T follicular helper cell (primary cell): ENCODE results near the gene SLC30A2.

ENCODE experiments used
- DNase-seq: peaks from one replicate; pipeline ENCODE4 v3.0.0-alpha.2; 2020; ENCODE audit warnings: low read depth

The SLC30A2 gene

GRCh38 chr1:26021647-26022403 lies 24.1 kb downstream of the SLC30A2 start, which contains the start of gene EXTL1:
Gene EXTL1, plus strand, starts transcription at chr1:26021775. Its CDS starts 872 bp downstream, at chr1:26022647.
- DNase-seq = no peak

DNA sequence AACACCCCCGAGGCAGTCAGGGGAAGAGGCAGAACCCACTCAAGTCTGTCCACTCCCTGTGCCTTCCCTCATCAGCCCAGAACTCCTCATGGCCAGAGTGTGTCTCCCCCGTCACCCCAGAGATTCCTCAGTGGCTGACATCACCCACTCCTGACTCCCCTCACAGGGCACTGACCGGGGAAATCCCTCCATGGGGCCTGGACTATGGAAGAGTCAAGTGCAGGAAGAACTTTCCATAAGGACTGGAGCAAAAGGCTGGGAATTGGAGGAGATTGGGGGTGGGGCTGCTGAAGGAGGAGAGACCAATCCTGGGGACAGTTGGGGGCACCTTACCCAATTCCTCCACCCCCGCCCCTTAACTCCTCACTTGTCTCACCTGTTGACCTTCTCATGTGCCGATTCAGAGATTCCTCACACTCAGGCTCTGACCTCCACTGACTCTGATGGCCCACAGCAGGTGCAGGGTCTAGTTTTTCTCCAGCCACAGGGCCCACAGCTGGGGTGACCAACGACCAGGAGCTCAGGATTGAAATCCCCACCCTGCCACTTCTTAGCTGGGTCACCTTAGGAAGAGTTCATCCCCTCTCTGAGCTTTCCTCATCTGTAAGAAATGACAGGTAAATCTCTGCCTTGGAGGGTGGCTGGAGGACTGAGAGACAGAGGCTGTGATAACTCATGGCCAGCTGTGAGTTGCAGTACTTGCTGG lies 24.8 kb downstream of the SLC30A2 start:
- no peak for DNase-seq

DNA sequence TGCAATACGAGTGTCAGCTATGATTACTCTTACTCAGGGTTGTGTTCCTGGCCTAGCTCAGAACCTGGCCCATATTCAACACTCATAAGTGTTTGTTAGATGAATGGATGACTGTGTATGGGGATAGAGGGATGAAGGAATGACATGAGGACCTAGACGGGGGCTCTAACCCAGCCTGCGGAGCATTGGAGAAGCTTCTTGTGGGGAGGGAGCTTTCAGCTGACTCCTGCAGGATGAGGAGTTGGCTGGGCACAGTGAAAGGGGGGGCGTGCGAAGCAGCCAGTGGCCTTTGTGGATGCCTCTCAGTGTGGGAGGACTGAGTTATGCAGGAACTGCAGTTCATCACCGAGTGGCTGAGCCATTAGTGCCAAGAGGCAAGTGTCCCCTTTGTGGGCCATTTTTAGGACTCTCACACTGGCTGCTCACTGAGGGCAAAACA lies 25.6 kb downstream of the SLC30A2 start:
- DNase-seq = no peak

DNA sequence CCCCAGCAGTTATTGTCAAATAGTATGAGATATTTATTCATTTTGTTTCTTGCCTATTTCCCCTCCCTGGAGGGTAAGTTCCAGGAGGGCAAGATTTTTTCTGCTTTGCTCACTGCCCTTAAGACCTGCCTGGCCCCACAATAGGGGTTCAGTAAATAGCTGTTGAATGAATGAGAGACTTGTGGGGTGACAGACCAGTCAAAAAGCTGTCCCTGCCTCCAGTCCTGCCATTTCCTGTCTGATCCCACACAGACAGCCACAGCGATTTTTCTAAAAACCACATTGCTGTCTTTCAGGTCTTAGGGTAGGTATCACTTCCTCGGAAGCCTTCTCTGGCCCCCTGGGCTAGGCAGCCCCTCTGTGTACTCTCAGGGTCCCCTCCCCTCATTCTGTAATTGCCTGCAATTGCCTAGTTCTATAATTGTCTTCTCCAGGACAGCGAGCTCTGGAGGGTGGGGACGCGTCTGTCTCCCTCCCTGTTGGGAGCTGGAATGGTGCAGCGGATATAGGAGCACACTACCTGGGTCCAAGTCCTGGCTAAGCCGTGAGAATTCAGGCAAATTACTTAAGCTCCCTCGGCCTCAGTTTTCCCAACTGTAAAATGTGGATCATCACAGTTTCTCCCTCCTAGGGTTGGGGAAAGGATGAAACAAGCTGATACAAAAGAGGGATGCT lies 26.1 kb downstream of the SLC30A2 start:
- no peak for DNase-seq

- DNase-seq = no peak
Measured at GRCh38 chr1:26017606-26018005, 28.3 kb downstream of the SLC30A2 start.

- no peak for DNase-seq
Measured at GRCh38 chr1:26016953-26017545, 28.9 kb downstream of the SLC30A2 start.

DNA sequence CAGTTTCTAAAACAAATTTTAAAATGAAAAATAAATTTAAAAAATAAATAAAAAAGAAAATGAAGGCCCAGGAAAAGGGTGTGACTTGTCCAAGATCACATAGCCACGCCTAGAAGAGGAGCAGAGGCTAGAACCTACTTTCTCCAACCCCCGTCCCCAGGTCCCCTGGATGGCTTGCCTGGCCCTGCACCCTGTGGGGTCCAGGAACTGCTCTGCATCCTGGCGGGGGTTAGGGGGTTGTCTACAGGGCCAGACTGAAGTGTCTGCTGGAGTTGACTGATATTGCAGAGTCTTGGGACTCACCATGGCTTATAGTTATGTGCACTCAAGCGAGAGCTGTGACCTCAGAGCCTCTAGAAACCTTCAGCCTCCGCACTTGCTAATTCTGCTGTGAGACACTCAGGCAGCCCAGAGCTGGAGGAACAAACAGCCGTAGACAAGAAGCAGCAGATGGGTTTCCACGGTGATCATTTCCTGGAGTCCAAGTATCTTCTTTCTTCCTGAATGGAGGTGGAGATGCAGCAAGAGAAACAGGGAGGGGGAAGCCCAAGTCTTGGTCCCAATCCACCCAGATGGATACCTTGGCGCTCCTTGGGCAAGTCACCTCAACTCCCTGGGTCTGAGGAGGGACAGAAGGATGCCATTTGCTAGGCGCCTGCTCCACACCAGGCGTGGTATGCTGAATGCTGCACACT lies 29.5 kb downstream of the SLC30A2 start:
- DNase-seq = no peak

- no peak for DNase-seq
Measured at GRCh38 chr1:26015358-26015757, 30.6 kb downstream of the SLC30A2 start.

DNA sequence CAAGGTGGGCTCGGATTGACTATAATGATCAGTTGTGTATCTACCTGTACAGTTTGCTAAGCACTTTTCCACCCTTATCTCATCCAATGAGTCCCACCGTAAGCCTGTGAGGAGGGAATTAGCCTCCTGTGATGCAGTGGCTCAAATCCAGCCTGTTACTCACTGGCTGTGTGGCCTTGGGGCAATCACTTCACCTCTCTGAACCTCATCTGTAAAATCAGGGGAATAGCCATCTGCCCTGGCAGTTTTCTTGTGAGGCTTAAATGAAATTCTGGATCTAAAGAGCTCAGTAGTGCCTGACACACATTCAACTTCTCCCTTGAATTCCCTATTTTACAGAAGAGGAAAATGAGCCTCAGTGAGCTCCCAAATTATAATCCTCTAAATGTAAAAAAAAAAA lies 31.7 kb downstream of the SLC30A2 start:
- no peak for DNase-seq

DNA sequence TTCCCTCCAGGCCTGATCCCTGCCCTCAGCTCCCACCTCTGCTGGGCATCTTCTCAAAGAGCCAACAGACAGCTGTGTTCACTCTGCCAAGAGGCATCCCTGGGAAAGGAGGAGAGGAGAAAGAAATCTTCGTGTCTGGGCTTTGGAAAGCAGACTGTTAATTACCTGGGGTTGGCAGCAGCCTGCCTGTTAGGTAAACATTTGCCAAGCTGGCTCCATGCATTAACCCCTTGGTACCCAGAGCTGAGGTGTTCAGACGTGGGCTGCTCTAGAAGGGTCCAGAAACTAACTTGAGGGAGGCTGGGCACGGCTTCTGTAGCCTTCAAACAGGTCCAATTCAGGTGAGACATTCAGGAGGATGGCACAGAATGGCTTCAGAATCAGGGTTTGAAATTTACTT lies 33.1 kb downstream of the SLC30A2 start:
- DNase-seq = no peak

GRCh38 chr1:26010825-26011224 lies 35.1 kb downstream of the SLC30A2 start:
- no peak for DNase-seq

- no peak for DNase-seq
Measured at GRCh38 chr1:26009796-26010447, 36.0 kb downstream of the SLC30A2 start.

DNA sequence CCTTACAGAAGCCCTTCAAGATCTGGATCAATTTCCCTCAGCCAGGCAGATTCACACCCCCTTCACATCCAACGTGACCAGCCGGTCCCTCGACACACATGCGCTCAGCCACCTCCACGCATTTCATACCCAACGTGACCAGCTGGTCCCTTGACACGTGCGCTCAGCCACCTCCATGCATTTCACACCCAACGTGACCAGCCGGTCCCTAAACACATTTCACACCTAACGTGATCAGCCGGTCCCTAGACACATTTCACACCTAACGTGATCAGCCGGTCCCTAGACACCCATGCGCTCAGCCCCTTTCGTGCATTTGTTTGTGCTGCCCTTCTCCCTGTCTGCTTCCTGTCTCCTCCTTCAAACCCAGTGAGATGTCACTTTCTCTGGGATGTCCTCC lies 39.2 kb downstream of the SLC30A2 start:
- DNase-seq = no peak

- DNase-seq = no peak
Measured at GRCh38 chr1:26005434-26006105, 40.3 kb downstream of the SLC30A2 start.

DNA sequence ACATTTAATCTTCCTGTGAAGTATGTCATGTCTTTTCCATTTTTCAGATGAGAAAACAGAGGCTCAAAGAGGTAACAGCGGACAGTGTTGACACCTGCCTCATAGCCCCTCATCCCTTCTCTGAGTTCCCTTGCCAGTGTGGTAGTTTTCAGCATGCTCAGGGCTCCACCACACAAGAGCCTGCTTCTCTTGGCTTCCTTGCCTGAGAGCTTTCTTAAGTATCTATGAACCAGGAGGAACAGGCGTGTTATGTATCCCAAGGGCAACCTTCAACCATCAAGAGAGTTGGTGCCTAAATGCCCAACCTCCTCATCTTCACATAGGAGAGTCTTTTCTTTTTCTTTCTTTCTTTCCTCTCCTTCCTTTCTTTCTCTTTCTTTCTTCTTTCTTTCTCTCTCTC lies 42.2 kb downstream of the SLC30A2 start:
- DNase-seq = no peak

DNA sequence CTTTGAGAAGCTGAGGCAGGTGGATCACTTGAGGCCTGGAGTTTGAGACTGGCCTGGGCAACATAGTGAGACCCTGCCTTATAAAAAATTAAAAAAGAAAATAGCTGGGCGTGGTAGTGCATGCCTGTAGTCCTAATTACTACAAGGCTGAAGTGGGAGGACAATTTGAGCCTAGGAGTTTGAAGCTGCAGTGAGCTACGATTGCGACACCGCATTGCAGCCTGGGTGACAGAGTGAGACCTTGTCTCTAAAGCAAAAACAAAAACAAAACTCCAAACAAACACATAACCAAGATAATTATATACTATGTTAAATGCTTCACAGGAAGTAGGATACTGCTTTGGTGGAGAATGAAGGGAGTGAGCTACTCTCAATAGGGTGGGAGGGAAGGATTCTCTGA lies 42.7 kb downstream of the SLC30A2 start:
- DNase-seq = no peak

DNA sequence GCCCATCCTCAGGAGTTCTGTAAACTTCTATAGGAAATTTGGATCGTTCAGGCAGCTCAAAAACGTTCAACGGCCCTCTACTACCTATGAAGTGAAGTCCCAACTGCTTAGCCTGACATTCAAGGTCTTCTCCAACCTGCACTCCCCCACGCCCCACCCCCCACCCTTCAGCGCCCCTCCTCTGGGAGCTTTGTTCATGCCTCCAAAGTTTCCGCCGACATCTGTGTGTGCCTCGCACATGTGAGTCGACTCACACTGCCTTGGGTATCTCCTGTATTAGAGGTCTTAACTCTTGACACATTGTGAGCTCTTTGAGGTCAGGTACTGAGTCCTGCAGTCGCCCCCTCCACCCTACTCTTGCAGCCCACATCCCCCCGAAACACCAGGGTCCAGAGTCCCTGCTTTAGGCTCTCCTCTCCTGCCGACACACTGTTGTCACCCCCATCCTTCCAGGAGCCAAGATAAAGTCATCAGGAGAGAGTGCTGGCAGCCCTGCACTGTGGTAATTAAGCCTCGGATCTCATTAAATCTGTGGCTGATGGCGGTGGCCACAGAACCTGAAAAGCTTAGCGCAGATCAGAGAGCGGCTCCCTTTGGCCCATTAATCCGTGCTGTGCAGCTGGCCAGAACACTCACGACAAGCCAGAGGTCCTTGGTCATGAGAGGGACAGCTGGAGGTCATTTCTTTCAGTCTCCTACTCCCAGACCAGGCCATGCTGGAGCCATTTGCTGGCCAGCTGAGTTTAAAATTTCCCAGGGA lies 46.7 kb downstream of the SLC30A2 start:
- DNase-seq = no peak

DNA sequence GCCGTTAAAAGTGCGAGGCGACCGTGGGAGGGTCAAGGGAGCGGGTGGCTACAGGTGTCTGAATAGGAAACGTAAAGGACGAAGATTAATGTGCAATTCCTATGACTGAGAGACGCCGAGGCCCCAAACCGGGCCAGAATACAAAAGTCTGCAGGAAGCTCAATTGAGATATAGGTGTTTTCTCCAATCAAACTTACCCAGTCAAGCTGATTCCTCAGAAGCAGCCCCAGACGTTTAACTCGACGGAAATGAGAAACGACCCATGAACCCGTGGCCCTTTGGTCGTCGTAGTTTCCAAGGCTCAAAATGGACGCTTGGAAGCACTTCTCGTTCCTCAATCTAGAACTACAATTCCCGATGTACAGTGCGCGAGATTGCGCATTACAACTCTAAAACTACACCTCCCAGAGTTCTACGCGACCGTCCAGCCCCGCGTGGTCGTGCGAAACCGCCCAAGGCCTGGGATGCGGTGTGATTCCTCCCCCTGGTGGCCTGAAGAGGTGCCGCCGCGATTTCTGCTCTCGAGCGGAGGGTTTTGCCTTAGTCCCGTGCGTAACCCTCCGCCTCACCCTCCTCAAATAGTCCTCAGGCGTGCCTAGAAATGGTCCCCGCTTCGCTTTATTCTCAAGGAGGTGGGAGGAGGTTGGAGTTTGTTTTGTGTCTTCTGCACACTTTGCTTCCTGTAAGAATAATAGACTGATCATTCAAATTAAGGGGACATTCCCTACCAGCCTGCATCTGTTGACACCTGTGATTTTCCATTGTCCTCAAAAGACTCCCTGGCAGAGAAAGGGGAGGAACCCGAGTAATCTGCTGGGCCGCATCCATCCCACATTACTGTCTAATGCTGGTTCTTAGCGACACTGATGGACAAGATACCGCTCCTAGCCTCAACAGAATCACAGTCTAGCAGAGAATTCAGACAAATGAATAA lies 47.8 kb downstream of the SLC30A2 start, which contains the start of gene PAFAH2:
Gene PAFAH2, minus strand, starts transcription at position 236 of the 934 bp plus-strand sequence. CDS start 7,247 bp downstream, outside the sequence.
- peak; percentile 95 for DNase-seq
